Measurements from ENCODE around the gene MRPL47. TPM values are rescaled to one million over a fixed set of nuclear protein-coding genes. Genes with fewer than 3 reads are reported as not detected.

Gene MRPL47
- polyA plus RNA-seq, 1 of the 3 experiments (the other 2 are of a cell fraction): 37.8 TPM

DNA sequence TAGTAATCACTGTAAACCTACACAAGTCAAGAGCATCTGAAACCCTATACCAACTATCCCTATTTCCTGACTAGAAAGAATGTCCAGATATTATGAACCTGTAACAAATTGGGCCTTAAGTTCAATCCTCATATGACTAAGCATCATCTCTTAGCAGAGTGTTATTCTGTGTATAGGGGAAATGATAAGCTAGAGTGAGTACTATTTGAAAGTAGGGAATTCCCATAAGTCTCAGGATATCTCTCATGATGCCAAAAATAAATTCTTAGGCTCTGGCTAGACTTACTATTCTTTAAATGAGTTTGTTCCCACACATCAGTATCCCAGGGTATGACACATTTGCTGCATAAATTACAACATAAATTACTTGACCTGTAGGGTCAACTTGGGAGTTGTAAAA, 15.3 kb downstream of the MRPL47 start:
- H2AFZ ChIP-seq (ENCODE audit: low read depth): no peak overlapping the region
- peaks cover 68% of the 10 kb centered on the region for H3F3A ChIP-seq (replicated peaks; ENCODE audit: insufficient read depth)
- no peak for DNase-seq
- no peak for TF ChIP-seq GATA2 (CRISPR knock-in tag; IDR thresholded peaks at IDR 0.05)
- TF ChIP-seq, protein P1, sequence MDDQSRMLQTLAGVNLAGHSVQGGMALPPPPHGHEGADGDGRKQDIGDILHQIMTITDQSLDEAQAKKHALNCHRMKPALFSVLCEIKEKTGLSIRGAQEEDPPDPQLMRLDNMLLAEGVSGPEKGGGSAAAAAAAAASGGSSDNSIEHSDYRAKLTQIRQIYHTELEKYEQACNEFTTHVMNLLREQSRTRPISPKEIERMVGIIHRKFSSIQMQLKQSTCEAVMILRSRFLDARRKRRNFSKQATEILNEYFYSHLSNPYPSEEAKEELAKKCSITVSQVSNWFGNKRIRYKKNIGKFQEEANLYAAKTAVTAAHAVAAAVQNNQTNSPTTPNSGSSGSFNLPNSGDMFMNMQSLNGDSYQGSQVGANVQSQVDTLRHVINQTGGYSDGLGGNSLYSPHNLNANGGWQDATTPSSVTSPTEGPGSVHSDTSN (IDR thresholded peaks at IDR 0.05): no peak
- no peak overlapping the region for H3K4me3 ChIP-seq (ENCODE audit: low read depth in 2 of 2, low read length in 1 of 2)
- no peaks in the 10 kb centered on the region for H4K20me1 ChIP-seq (ENCODE audit: insufficient read depth)
- no peak overlapping the region for H3K9ac ChIP-seq
- no peaks in the 10 kb centered on the region for H3K9me2 ChIP-seq
- ChIA-PET POLR2A (no interaction called here), CTCF (interaction anchor here (1.3 kb wide), 1 partner anchor 26 kb away, joined by 3 read pairs; no protein-coding TSS in a partner anchor)
- H3K79me2 ChIP-seq (ENCODE audit: insufficient read depth): no peaks in the 10 kb centered on the region
- H3K4me1 ChIP-seq (ENCODE audit: control insufficient read depth in 1 of 2, insufficient read depth in 2 of 2, low read depth in 1 of 2, low read length in 1 of 2): no peaks in the 10 kb centered on the region
- H3K9me3 ChIP-seq: no peaks in the 10 kb centered on the region
- peak overlapping the region in 1 of 2 experiments; percentile 21; a peak in 2 of 4 replicates for H3K27ac ChIP-seq (ENCODE audit: low read depth in 2 of 2, low read length in 1 of 2)
- no peaks in the 10 kb centered on the region for H3K27me3 ChIP-seq (ENCODE audit: insufficient read depth)
- H3K36me3 ChIP-seq (replicated peaks in 1 of 2; ENCODE audit: control insufficient read depth in 1 of 2, insufficient read depth in 2 of 2, low read length in 1 of 2): peaks cover 79% of the 10 kb centered on the region in 2 experiments
- no peak overlapping the region for H3K4me2 ChIP-seq

DNA sequence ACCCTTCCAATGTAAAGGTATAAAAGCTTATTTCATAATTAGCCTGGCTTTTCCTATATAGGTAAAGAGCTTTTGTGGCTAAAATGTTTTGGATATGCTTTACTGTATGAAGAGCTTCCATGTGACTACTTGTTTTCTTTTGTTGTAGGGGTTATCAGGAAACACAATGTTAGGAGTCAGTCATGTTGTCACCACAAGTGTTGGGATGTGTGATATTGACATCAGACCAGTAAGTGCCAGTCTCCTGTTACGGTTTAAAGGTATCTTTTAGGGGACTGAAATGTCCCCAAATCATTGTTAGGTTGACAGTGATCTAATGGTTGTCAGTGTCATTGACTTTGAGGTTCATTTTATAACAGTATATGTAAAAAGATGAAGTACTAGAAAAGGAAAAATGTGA, 23.4 kb downstream of the MRPL47 start:
- Histone ChIP-seq H3F3A (replicated peaks; ENCODE audit: insufficient read depth) (peaks cover 12% of the 10 kb centered on the region), H3K4me2 (no peak overlapping the region), H3K27ac (ENCODE audit: low read depth in 2 of 2, low read length in 1 of 2) (no peak overlapping the region), H3K36me3 (replicated peaks in 1 of 2; ENCODE audit: control insufficient read depth in 1 of 2, insufficient read depth in 2 of 2, low read length in 1 of 2) (peaks cover 57 to 70% of the 10 kb centered on the region in 2 experiments), H3K9ac (no peak overlapping the region), H2AFZ (ENCODE audit: low read depth) (no peak overlapping the region), H3K79me2 (ENCODE audit: insufficient read depth) (no peaks in the 10 kb centered on the region), H3K4me3 (ENCODE audit: low read depth in 2 of 2, low read length in 1 of 2) (no peak overlapping the region), H4K20me1 (ENCODE audit: insufficient read depth) (no peaks in the 10 kb centered on the region), H3K9me3 (no peaks in the 10 kb centered on the region), H3K4me1 (ENCODE audit: control insufficient read depth in 1 of 2, insufficient read depth in 2 of 2, low read depth in 1 of 2, low read length in 1 of 2) (no peaks in the 10 kb centered on the region), H3K9me2 (no peaks in the 10 kb centered on the region), H3K27me3 (ENCODE audit: insufficient read depth) (no peaks in the 10 kb centered on the region)
- DNase-seq: no peak
- ChIA-PET POLR2A (no interaction called here), CTCF (interaction anchor here (1.2 kb wide), 1 partner anchor 24 kb away, joined by 3 read pairs; the partner anchor contains the start of gene NDUFB5)
- no peak for TF ChIP-seq GATA2 (CRISPR knock-in tag; IDR thresholded peaks at IDR 0.05)
- TF ChIP-seq ELF1 (IDR thresholded peaks at IDR 0.05): no peak
- no peak for TF ChIP-seq MEF2A (IDR thresholded peaks at IDR 0.05; ENCODE audit: borderline replicate concordance, low read depth)
- TF ChIP-seq NRF1 (IDR thresholded peaks at IDR 0.05; ENCODE audit: low read depth, low read length): no peak
- TF ChIP-seq RXRA (IDR thresholded peaks at IDR 0.05; ENCODE audit: borderline replicate concordance, low read depth): no peak
- WGBS (ENCODE audit: low lambda C conversion rate): 88% methylated on average over 1 of the region's 1 CpG

DNA sequence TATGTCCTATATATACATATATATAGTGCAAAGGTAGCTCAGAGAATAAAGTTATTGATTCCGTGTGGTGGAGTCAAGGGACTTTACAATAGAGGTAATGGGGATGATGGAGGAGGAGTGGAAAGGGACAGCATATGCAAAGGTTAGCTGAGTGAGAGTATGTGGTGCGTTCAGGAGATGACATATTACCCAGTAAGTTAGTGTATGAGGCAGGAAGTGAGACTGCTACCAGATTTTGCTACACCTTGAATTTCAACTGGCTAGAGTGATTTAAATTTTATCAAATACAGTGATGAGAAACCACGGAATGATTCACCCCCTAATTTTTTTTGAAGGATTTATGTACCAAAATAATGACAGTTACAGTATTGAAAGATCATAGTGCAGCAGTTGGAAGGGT, 38.9 kb downstream of the MRPL47 start:
- POLR2A ChIA-PET: no interaction called here
- CTCF ChIA-PET: no interaction called here
- peaks cover 62% of the 10 kb centered on the region for H3K79me2 ChIP-seq (ENCODE audit: insufficient read depth)

More for the DNA sequence above, 38.9 kb downstream of the MRPL47 start:
- Histone ChIP-seq H3K4me2 (no peak overlapping the region), H3K9me2 (no peaks in the 10 kb centered on the region), H3K27ac (ENCODE audit: low read depth in 2 of 2, low read length in 1 of 2) (no peak overlapping the region), H3K9ac (no peak overlapping the region), H3K36me3 (replicated peaks in 1 of 2; ENCODE audit: control insufficient read depth in 1 of 2, insufficient read depth in 2 of 2, low read length in 1 of 2) (peaks cover 7 to 8% of the 10 kb centered on the region in 2 experiments), H3K4me3 (ENCODE audit: low read depth in 2 of 2, low read length in 1 of 2) (no peak overlapping the region), H3K4me1 (ENCODE audit: control insufficient read depth in 1 of 2, insufficient read depth in 2 of 2, low read depth in 1 of 2, low read length in 1 of 2) (peaks cover 0 to 5% of the 10 kb centered on the region in 2 experiments; a peak in 2 of 4 replicates), H4K20me1 (ENCODE audit: insufficient read depth) (no peaks in the 10 kb centered on the region), H3F3A (replicated peaks; ENCODE audit: insufficient read depth) (no peaks in the 10 kb centered on the region), H3K9me3 (no peaks in the 10 kb centered on the region), H2AFZ (ENCODE audit: low read depth) (no peak overlapping the region), H3K27me3 (ENCODE audit: insufficient read depth) (no peaks in the 10 kb centered on the region)
- no peak for DNase-seq
- 84% methylated on average over 3 of the region's 3 CpGs for WGBS (ENCODE audit: low lambda C conversion rate)
- TF ChIP-seq GATA2 (CRISPR knock-in tag; IDR thresholded peaks at IDR 0.05): no peak
- TF ChIP-seq, protein P2, sequence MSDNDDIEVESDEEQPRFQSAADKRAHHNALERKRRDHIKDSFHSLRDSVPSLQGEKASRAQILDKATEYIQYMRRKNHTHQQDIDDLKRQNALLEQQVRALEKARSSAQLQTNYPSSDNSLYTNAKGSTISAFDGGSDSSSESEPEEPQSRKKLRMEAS (IDR thresholded peaks at IDR 0.05; ENCODE audit: low read depth): no peak
- TF ChIP-seq, protein P3, sequence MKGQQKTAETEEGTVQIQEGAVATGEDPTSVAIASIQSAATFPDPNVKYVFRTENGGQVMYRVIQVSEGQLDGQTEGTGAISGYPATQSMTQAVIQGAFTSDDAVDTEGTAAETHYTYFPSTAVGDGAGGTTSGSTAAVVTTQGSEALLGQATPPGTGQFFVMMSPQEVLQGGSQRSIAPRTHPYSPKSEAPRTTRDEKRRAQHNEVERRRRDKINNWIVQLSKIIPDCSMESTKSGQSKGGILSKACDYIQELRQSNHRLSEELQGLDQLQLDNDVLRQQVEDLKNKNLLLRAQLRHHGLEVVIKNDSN (IDR thresholded peaks at IDR 0.05; ENCODE audit: borderline replicate concordance, low read depth): no peak

Data from SK-N-SH (cell line).